Spleen (tissue), 11 donors: ENCODE measurements around the gene FAM237B. TPM values are rescaled to one million over a fixed set of nuclear protein-coding genes. Genes with fewer than 3 reads are reported as not detected.

ENCODE experiments used
- DNase-seq: peaks from one replicate; pipeline ENCODE4 v3.0.0-alpha.2; 2020
- H3K27ac ChIP-seq, 8 donors: fragments of 200-600 bp; sonication (generic) in 7 of 8; 1 replicate in 4 of 8; 2 replicates in 4 of 8; pipeline versions ENCODE4 v1.5.0 to v1.8.0; 2016 to 2021; ENCODE audit warnings: inconsistent platforms in 4 of 8, mild to moderate bottlenecking in 4 of 8, moderate library complexity in 1 of 8
- H3K27me3 ChIP-seq, 7 donors: fragments of 200-600 bp; sonication (generic) in 6 of 7; replicated peaks in 1 of 7; 1 replicate in 4 of 7; 2 replicates in 3 of 7; pipeline versions ENCODE4 v1.5.0 to v1.8.0; 2016 to 2021; ENCODE audit warnings: inconsistent platforms in 3 of 7, mild to moderate bottlenecking in 1 of 7
- H3K36me3 ChIP-seq, 6 donors: fragments of 200-600 bp; sonication (generic) in 5 of 6; 1 replicate in 4 of 6; 2 replicates in 2 of 6; pipeline versions ENCODE4 v1.5.0 to v1.8.0; 2016 to 2021; ENCODE audit warnings: inconsistent platforms in 2 of 6
- H3K4me1 ChIP-seq, 6 donors: fragments of 200-600 bp; sonication (generic) in 5 of 6; 1 replicate in 3 of 6; 2 replicates in 3 of 6; pipeline versions ENCODE4 v1.5.0 to v1.8.0; 2016 to 2021; ENCODE audit warnings: inconsistent platforms in 3 of 6
- H3K4me3 ChIP-seq, 8 donors: fragments of 200-600 bp; sonication (generic) in 7 of 8; 1 replicate in 4 of 8; 2 replicates in 4 of 8; pipeline versions ENCODE4 v1.5.0 to v1.8.0; 2016 to 2021; ENCODE audit warnings: inconsistent platforms in 4 of 8, mild to moderate bottlenecking in 4 of 8, moderate library complexity in 2 of 8
- H3K9me3 ChIP-seq, 8 donors: fragments of 200-600 bp; sonication (generic) in 7 of 8; 1 replicate in 4 of 8; 2 replicates in 4 of 8; pipeline versions ENCODE4 v1.5.0 to v1.8.0; 2016 to 2021; ENCODE audit warnings: inconsistent platforms in 4 of 8
- CTCF ChIP-seq, 11 experiments: fragments of 200-600 bp in 7 of 11; fragments of 450-650 bp in 4 of 11; sonication (generic) in 4 of 11; IDR thresholded peaks in 8 of 11; conservative IDR thresholded peaks in 3 of 11; 1 replicate in 7 of 11; 2 replicates in 4 of 11; pipeline versions ENCODE4 v1.4.0 to v1.8.0; 2016 to 2021; ENCODE audit warnings: antibody characterized with exemption in 11 of 11, inconsistent platforms in 4 of 11, mild to moderate bottlenecking in 1 of 11
- POLR2A ChIP-seq, 3 donors: fragments of 450-650 bp; IDR thresholded peaks; one replicate each; pipeline ENCODE4 v1.5.1; 2017; ENCODE audit warnings: antibody characterized with exemption in 3 of 3, mild to moderate bottlenecking in 1 of 3
- POLR2AphosphoS5 ChIP-seq, 3 donors: sonication (generic); formaldehyde crosslinking; IDR thresholded peaks; one replicate each; pipeline ENCODE4 v1.5.1; 2017; ENCODE audit warnings: antibody characterized with exemption in 3 of 3
- WGBS, 5 donors: extraction: QIAGEN DNeasy Blood & Tissue Kit in 3 of 5; methylation state at CpG; one replicate each; pipeline versions ENCODE4 v1.1.5 to v1.1.7; 2013 to 2018; 5-methylcytosine and 5-hydroxymethylcytosine counted together
- intact Hi-C: fragments of 100-400 bp; cut with DNase I; formaldehyde crosslinking; loops from one replicate; pipeline ENCODE4 v1.15.0; 2023; ENCODE audit warnings: low total_unique reads
- polyA plus RNA-seq, 3 donors: library from polyadenylated mRNA; stranded (reverse); fragments of 200-250 nt; gene quantifications; one replicate each; pipeline ENCODE4 v1.2.1, GENCODE V29; 2013
- total RNA-seq, 7 donors: library from RNA; depleted of rRNA in 3 of 7; stranded (reverse); fragments of >200 nt in 3 of 7; fragmentation: NEBNext Ultra II Directional in 4 of 7; extraction: Animal tissue kit (Norgen Biotek cat#: 25700) in 4 of 7; gene quantifications; one replicate each; pipeline versions ENCODE4 v1.1.0 to v1.2.1, GENCODE V29; 2016 to 2021
- donor health status: healthy with polysubstance abuse.
- donor health status: DM: no; HTN: no; CAD: no; lungs with moderate emphysema.
- donor health status: DM: no; HTN: no; CAD: no.
- donor health status: Bipolar disorder and iron deficiency.
- donor health status: healthy.
- donor health status: DM: no; HTN: no; CAD: no.
- donor health status: DM: yes; HTN: yes; CAD: no.

The FAM237B gene
- total and polyA plus RNA-seq, 10 donors = not detected

- Histone ChIP-seq H3K4me1 (no peaks in the 10 kb centered on the region), H3K4me3 (no peak overlapping the region), H3K36me3 (no peaks in the 10 kb centered on the region), H3K27me3 (no peaks in the 10 kb centered on the region), H3K9me3 (no peaks in the 10 kb centered on the region), H3K27ac (no peak overlapping the region)
- 65 to 80% (median 68%) methylated on average over 5 of the region's 5 CpGs for WGBS, 5 donors
- intact Hi-C loops = no loop called here
- DNase-seq = no peak
- TF ChIP-seq POLR2AphosphoS5 (IDR thresholded peaks at IDR 0.05) (no peak), POLR2A (IDR thresholded peaks at IDR 0.05) (no peak), CTCF (IDR thresholded peaks at IDR 0.05 in 8 of 11, conservative IDR thresholded peaks at IDR 0.05 in 3 of 11) (no peak)
Measured at GRCh38 chr7:90276033-90276728, 44.9 kb downstream of the FAM237B start.

GRCh38 chr7:90274161-90274560, 46.9 kb downstream of the FAM237B start:
- Histone ChIP-seq H3K27me3 (no peaks in the 10 kb centered on the region), H3K27ac (no peak overlapping the region), H3K9me3 (no peaks in the 10 kb centered on the region), H3K4me3 (no peak overlapping the region), H3K36me3 (no peaks in the 10 kb centered on the region), H3K4me1 (no peaks in the 10 kb centered on the region)
- DNase-seq = no peak
- no peak for TF ChIP-seq POLR2AphosphoS5 (IDR thresholded peaks at IDR 0.05)
- no peak for TF ChIP-seq POLR2A (IDR thresholded peaks at IDR 0.05)
- no peak for TF ChIP-seq CTCF (IDR thresholded peaks at IDR 0.05 in 8 of 11, conservative IDR thresholded peaks at IDR 0.05 in 3 of 11)
- intact Hi-C loops = no loop called here

GRCh38 chr7:90272242-90272641, 48.9 kb downstream of the FAM237B start:
- intact Hi-C loops = no loop called here

GRCh38 chr7:90271753-90272152, 49.4 kb downstream of the FAM237B start:
- no peak for DNase-seq
- Histone ChIP-seq H3K9me3 (no peaks in the 10 kb centered on the region), H3K27ac (no peak overlapping the region), H3K27me3 (no peaks in the 10 kb centered on the region), H3K4me3 (no peak overlapping the region), H3K36me3 (no peaks in the 10 kb centered on the region), H3K4me1 (no peaks in the 10 kb centered on the region)
- intact Hi-C loops = no loop called here
- TF ChIP-seq CTCF (IDR thresholded peaks at IDR 0.05 in 8 of 11, conservative IDR thresholded peaks at IDR 0.05 in 3 of 11) (no peak), POLR2AphosphoS5 (IDR thresholded peaks at IDR 0.05) (no peak), POLR2A (IDR thresholded peaks at IDR 0.05) (no peak)
- 66 to 86% (median 78%) methylated on average over 2 of the region's 2 CpGs for WGBS, 5 donors

More at GRCh38 chr7:90272242-90272641, 48.9 kb downstream of the FAM237B start:
- no peak overlapping the region for H3K27ac ChIP-seq
- H3K9me3 ChIP-seq = no peaks in the 10 kb centered on the region
- DNase-seq = no peak
- H3K4me1 ChIP-seq = no peaks in the 10 kb centered on the region
- H3K36me3 ChIP-seq = no peaks in the 10 kb centered on the region
- TF ChIP-seq CTCF (IDR thresholded peaks at IDR 0.05 in 8 of 11, conservative IDR thresholded peaks at IDR 0.05 in 3 of 11) (no peak), POLR2AphosphoS5 (IDR thresholded peaks at IDR 0.05) (no peak), POLR2A (IDR thresholded peaks at IDR 0.05) (no peak)
- no peak overlapping the region for H3K4me3 ChIP-seq
- WGBS, 5 donors = 83 to 97% (median 88%) methylated on average over 2 of the region's 2 CpGs
- no peaks in the 10 kb centered on the region for H3K27me3 ChIP-seq
